T-helper 2 cell treated with Interferon-gamma antibody and Interleukin-4, amounts not matched to agents 100 ng/mL and 5 ng/mL, for 36 hours (primary cell): ENCODE results near the gene TSPEAR. TPM values are rescaled to one million over a fixed set of nuclear protein-coding genes. Genes with fewer than 3 reads are reported as not detected.
"Not testable (repeated sequence)": the region's sequence is repeated elsewhere in the genome, so short reads cannot be mapped to it uniquely, and the experiment has no call there.

Source experiments
- intact Hi-C: fragments of 100-400 bp; cut with micrococcal nuclease; formaldehyde crosslinking; loops from one replicate; pipeline ENCODE4 v1.15.1; 2023
- total RNA-seq: library from RNA; stranded (reverse); gene quantifications from 2 replicates; pipeline ENCODE4 v1.2.3, GENCODE V29; 2022

Gene TSPEAR
- total RNA-seq, 1 donor from 2014 or later, result not detected

DNA sequence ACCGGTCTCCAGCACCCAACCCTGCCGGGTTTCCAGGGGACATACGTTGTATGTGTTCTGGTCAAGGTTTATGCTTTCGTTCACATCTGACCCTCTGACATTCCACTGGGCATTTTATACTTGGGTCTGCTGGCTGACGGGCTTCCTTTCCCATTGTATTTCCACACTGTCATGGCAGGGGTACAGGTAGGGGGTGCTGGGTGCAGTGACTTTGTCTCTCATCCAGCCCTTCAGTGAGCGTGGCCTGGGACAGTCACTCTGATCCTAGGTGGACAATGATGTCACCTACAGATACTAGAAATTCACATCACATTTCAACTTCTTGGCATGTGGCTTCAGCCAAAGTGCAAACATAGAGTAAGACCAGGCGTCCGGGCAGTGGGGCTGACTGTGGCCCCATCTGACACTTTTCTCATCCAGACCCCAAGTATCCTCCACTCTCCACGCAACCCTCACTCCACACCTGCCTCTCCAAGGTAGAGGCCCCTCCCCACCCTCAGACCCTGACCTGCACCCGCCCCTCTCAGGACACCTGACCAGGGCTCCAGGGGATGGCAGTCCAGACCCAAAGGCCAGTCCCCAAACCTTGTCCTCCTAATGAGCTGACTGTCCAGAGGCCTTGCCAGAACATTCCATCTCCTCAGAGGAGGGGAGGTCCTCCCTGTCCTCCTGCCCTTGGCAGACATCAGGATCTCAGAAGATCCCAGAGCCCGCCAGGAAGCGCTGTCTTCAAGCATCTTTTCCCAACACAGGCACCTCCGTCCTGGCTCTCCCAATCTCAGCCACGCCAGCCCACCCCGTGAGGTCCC lies 75.0 kb downstream of the TSPEAR start:
- intact Hi-C loops, result no loop called here

DNA sequence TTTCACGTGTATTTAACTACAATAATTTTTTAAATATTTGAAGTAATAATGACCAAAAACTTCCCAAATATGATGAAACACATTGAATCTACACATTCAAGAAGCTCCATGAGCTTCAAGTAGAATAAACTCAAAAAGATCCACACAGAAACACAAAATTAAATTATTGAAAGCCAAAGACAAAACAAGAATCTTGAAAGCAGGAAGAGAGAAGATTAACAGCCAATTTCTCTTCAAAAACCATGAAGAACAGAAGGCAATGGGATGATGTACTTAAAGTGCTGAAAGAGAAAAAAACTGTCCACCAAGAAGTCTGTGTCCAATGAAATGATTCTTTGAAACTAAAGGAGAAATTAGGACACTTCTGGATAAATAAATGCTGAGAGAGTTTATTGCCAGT lies 79.3 kb downstream of the TSPEAR start:
- intact Hi-C loops, result no loop called here

DNA sequence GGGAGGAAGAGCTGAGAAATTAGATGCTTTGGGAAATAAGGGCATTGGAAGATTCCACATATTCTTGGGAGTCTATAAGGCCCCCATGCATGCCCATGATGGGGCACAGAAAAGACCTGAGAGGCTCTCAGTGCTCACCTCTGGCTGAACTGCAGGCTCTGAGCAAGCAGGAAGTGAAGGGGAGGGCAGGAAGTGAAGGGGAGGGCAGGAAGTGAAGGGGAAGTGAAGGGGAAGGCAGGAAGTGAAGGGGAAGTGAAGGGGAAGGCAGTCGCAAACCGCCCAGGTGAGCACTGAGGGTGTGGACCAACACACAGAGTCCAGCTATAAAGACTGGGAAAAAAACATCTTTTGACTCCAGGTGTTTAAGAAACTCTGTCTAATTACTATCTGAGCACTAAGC lies 80.9 kb downstream of the TSPEAR start:
- intact Hi-C loops, result no loop called here

DNA sequence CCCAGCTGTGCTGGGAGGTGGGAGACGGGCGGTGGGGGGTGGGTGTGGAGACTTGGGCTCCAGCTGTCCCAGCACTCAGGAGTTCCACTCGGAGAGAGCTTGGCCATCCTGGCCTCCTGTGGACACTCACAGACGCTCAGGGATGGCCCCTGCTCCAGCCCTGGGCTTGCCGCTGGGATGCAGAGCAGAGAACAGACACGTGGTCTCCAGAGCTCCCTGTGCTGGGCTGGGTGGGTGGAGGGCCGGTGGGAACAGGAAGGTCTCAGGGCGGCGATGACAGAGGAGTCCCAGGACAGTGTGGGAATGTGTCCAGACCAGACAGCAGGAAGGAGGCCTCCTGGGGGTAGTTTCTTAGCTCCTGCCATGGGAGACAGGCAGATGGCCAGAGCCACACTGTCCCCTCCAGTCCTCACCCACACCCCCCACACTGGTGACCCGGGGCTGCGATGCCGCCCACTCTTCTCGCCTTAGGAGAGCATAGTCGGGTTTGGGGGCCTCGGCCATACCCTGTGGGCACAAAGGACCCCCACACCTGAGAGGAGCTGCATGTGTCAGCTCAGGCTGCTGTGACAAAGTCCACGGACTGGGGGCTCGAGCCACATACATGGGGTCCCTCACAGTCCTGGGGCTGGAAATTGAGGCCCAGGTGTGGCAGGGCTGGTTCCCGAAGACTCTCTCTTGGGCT lies 82.5 kb downstream of the TSPEAR start:
- intact Hi-C loops, result no loop called here

DNA sequence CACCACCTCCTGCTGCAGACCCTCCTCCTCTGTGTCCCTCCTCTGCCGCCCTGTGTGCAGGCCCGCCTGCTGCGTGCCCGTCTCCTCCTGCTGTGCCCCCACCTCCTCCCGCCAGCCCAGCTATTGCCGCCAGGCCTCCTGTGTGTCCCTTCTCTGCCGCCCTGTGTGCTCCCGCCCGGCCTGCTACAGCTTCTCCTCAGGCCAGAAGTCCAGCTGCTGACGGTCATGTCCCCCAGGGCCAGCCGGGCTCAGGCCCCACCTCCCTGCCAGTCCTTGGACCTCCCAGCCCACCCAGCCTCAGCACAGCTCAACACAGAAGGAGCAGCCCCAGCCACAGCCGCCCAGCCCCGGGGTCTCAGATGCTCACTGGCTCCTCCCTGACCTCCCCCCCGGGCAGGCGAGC lies 83.5 kb downstream of the TSPEAR start:
- intact Hi-C loops, result not testable (repeated sequence)

DNA sequence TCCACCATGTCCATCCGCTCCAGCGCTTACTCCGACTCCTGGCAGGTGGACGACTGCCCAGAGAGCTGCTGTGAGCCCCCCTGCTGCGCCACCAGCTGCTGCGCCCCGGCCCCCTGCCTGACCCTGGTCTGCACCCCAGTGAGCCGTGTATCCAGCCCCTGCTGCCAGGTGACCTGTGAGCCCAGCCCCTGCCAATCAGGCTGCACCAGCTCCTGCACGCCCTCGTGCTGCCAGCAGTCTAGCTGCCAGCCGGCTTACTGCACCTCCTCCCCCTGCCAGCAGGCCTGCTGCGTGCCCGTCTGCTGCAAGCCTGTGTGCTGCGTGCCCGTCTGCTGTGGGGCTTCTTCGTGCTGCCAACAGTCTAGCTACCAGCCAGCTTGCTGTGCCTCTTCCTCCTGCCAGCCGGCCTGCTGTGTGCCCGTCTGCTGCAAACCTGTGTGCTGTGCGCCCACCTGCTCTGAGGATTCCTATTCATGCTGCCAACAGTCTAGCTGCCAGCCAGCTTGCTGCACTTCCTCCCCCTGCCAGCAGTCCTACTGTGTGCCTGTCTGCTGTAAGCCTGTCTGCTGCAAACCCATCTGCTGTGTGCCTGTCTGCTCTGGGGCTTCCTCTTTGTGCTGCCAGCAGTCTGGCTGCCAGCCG lies 84.1 kb downstream of the TSPEAR start:
- intact Hi-C loops, result not testable (repeated sequence)

DNA sequence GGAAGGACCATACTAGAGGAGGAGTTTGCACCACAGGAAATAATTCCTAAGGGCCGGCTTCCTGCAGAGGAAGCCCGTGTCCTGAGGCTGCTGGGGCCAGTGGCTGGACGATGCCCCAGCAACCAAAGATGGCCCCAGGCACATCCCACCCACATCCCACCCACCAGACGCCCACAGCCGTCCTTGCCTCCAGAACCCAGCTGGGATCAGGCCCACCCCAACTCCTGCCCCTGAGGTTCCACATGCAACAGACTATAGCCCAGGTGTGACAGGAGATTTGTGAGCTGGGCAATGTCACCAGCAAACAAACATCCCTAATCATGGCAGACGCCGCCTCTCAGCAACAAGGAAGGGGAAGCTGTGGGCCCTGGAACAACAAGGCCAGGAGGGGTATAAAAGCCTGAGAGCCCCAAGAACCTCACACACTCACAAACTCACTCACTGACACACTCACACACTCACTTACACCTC lies 84.7 kb downstream of the TSPEAR start, which contains the start of gene KRTAP10-9:
KRTAP10-9 (plus strand) TSS at position 421 of the 471 bp plus-strand sequence. CDS start 79 bp downstream, outside the sequence.
- intact Hi-C loops, result no loop called here

DNA sequence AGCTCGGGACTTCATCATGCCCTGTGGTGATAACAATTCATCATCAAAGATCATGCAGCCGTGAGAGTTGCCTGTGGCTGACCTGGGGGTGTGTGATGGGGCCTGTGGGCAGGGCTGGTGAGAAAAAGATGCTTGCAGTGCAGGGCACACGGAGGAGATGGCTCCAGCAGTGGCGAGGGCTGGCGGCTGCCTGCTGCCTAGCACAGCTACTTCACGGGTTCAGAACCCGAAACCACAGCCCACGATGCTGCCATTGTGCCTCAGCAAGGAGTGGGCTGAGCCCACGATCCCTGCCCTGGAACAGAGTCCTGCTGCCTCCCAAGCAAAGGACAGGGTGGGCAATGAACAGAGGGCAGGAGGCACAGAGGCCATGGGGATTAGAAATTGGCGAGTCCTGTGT lies 85.1 kb downstream of the TSPEAR start:
- intact Hi-C loops, result no loop called here

DNA sequence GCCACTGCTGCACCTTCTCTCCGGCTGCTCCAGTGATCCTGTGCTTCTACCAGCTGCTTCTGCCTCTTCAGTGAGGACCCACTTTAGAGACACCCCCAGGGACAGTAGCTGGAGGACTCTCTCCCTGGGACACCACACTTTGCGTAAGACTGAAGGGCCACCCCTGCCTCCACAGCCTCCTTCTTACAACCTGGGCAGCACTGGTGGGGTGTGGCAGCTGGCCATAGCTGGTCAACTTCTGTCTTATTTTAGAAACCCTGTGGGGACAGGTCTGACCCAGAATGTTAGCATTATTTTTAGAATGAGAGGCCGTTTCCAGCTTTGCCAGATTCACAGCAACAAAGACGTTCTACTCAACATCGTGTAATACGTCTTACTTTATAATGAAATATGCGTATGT lies 85.6 kb downstream of the TSPEAR start:
- intact Hi-C loops, result no loop called here

DNA sequence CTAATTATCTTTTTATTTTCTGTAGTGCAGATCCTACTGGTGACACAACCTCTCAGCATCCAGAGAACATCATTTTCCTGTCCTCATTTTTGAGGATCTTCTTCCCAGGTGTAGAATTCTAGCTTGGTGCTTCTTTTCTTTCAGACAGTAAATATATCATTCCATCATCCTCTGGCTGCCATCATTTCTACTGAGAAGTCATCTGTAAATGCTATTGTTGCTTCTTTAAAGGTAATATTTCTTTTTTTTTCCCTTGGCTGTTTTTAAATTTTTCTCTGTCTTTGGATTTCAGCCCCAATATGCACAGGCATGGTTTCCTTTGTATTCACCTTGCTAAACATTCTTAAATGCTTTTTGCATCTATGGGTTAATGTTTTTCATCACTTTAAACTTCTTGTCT lies 87.8 kb downstream of the TSPEAR start:
- intact Hi-C loops, result no loop called here

DNA sequence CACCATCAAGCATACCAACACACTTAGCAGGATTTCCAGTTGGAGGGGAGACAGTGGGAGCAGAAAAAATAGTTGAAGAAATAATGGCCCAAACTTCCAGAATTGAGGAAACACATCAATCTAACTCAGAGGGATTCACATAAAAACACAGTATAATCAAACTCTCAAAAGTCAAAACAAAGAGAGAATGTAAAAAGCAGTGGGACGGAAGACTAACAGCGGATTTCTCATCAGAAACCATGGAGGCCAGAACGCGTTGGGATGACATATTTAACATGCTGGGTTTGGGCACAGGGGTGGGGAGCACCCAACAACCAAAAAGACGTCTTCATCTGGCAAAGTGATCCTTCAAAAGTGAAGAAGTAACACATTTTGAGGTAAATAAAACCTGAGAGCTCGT lies 91.5 kb downstream of the TSPEAR start:
- intact Hi-C loops, result loop anchor here (2.0 kb wide), 1 partner anchor 37 kb away; the partner anchor contains the start of gene KRTAP12-3

DNA sequence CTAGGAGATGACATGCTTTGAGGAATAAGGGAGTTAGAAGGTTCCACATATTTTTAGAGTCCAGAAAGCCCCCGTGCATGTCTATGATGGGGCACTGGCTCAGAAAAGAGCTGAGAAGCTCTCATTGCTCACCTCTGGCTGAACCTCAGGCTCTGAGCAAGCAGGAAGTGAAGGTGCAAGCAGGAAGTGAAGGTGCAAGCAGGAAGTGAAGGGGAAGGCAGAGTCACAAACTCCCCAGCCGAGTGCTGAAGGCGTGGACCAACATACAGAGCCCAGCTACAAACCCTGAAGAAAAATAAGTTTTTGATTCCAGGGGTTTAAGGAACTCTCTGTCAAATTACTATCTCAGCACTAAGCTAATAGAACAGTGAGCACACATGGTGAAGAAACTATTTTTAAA lies 92.5 kb downstream of the TSPEAR start:
- intact Hi-C loops, result loop anchor here (2.0 kb wide), 1 partner anchor 38 kb away; the partner anchor contains the start of gene KRTAP12-3

DNA sequence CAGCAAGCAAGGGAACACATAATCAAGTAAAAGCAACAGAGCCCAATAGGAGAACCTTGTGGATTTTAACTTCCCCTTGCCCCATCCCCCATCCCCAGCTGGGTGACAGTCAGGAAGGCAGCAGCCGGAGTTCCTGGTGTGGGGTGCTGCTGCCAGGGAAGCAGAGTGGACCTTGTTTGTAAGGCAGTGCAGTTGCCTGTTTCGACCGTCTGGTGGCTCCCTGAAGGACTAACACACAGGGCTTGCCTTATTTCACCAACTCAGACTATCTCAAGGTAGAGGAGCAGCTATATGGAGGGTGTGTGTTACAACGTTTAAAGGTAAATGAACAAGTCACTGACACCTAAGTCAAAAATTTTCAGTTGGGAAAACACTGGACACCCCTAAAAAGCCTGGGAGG lies 92.9 kb downstream of the TSPEAR start:
- intact Hi-C loops, result loop anchor here (2.0 kb wide), 1 partner anchor 38 kb away; the partner anchor contains the start of gene KRTAP12-3

DNA sequence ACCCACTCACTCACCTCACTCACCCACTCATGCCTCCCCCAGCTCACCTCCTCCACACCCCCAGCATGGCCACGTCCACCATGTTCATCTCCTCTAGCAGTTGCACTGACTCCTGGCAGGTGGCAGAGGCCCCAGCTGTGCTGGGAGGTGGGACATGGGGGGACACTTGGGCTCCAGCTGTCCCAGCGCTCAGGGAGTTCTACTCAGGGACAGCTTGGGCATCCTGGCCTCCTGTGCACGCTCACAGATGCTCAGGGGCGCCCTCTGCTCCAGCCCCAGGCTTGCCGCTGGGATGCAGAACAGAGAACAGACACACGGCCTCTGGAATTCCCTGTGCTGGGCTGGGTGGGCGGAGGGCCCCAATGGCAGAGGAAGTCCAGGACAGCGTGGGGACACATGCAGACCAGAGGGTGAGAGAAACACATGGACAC lies 94.3 kb downstream of the TSPEAR start:
- intact Hi-C loops, result no loop called here

DNA sequence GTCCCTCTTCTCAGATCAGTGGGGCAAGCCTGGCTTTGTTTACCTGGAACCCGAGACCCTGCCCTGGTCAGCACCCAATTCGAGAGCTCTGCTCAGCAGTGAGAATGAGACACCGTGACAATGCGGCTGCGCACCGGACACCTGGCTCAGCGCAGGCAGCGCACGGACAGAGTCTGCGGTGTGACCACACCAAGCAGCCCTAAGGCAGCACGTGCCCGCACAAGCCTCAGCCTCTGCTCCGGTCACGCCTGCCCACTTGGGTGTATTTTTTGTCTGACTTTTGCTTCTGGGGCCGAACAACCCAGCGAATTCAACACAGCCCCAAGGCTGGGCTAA lies 94.8 kb downstream of the TSPEAR start:
- intact Hi-C loops, result no loop called here

DNA sequence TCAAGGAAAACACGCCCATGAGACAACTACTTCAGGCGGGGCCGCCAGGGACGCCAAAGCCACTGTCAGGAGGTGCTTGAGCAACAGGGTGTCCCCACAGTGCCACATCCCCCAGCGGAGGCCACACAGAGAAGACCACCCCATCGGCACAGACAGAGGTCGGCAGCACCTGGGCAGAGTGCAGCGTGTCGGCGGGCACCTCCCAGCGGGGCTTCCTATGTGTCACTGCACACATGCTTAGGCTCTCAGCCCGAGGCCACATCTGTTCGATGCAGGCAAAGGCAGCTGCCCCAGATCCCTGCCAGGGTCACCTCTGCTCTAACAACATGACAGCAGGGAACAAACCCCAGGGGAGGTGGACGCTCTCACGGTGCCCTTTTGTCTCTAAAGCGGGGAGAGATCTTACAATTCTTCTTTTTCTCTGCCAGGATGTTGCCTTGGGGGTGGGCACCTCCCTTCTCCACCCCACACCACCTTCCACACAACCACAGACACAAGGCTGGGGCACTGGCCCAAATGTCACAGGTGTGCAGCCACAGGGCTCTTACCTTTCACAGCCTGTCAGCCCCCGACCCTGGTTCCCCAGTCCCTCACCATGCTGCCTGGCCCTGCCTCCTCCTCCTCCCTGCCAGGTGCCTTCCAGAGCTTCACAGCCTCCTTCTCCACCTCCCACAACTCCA lies 95.3 kb downstream of the TSPEAR start:
- intact Hi-C loops, result no loop called here

DNA sequence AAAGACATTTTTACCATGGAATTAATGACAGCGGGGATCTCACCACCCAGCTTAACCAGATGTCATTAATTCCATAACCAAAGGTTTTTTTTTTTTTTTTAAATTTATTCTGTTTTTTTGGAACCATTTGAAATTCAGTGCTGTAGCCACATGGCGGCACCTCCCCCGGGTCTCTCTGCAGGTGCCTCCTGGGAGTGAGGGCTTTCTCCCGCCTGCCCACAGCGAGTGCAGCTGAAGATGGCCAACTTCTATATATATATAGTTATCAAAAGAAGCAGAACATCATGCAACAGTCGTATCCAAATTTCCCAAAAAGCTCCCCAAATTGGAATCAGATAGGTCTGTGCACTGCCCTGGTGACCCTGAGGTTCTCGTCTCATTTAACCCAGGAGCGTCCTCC lies 95.9 kb downstream of the TSPEAR start:
- intact Hi-C loops, result no loop called here

DNA sequence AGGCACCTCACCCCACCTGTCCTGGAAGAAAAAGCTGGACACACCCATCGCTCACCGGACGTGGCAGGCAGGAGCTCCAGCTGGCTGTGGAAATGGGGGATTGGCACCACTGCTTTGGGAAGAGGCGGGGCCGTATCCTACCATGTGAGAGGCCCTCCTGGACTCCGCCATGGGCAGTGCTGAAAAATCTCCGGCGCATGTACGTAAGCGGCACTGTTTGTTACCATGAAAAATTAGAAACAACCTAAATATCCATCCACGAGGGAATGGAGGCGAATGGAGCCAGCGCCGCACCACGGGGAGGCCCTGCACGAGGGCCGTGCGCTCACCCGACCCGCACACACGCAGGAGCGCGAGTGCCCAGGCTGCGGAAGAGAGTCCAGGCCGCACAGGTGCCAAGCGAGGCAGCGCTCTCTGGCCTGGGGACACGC lies 96.4 kb downstream of the TSPEAR start:
- intact Hi-C loops, result no loop called here

DNA sequence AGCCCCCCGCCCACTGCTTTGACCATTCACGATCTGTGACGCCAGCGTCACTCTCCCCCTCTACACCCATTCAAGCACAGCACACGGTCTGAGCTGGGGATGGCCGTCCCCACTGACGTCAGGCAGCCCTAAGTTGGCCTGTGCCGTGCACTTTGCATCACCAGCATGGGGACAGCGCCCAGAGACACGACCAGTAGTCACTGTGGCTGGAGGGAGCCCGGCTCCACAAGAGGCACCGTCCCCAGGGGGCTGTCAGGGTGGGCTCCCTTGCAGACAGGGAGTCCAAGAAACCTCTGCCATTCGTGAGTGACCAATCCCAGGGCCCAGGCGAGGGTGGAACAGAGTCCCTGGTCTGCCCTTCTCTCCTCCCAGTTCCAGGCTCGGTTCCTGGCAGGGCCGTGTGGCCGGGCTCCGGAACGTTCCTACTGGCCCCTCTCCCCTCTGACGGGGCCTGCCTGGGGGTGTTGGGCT lies 97.2 kb downstream of the TSPEAR start:
- intact Hi-C loops, result no loop called here

DNA sequence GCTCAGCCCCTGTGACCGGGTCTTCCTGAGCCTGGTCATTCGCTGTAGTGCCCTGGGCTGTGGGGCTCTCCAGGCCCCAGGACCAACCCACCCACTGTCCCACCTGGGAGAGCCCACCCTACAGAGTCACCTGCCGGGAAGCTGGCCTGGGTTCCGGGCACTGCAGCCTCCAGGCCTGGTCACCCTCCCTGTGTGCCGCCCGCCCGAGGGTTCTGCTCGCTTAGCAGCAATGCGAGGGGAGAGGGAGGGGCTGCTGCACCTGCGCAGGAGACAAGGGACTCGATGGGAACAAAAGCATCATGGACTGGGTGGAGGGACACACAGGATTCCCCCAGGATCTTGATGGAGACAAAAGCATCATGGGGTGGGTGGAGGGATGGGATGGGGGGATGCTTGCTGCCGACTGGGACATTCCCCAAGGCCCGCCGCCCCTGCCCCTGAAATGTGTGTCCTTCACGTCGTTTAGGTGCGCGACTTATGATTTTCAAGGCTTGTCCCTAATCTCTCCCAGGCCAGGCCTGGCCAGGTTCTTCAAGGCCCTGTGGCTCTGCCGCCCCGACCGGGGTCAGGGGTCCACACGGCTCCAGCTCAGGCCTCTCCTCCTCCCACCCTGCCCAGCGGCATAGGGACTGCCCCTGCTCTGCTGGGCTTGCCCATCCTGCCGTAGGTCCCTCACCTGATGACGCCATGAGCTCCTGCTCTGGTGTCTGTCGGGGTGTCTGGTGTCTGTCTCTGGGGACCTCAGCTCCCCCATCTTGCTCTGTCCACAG lies 97.8 kb downstream of the TSPEAR start:
- intact Hi-C loops, result no loop called here
